GM12865 (cell line): ENCODE measurements around the gene GALNT15.

Source experiments
- DNase-seq: peaks from one replicate; pipeline ENCODE4 v3.0.0; 2010; ENCODE audit warnings: low read depth
- H3K4me3 ChIP-seq: 2 replicates; pipeline ENCODE4 v1.5.1; 2011; ENCODE audit warnings: mild to moderate bottlenecking, low read depth, low read length, control low read depth
- TF ChIP-seq, protein P1 (sequence below): IDR thresholded peaks from 2 replicates; pipeline ENCODE4 v1.5.1; 2011; ENCODE audit warnings: low read length, control low read depth, low read depth, inconsistent platforms; ENCODE audit not compliant: insufficient read depth; ENCODE audit errors: missing control alignments

GALNT15 gene

GRCh38 chr3:16190704-16191103 is 16.2 kb downstream of the GALNT15 start:
- TF ChIP-seq, protein P1, sequence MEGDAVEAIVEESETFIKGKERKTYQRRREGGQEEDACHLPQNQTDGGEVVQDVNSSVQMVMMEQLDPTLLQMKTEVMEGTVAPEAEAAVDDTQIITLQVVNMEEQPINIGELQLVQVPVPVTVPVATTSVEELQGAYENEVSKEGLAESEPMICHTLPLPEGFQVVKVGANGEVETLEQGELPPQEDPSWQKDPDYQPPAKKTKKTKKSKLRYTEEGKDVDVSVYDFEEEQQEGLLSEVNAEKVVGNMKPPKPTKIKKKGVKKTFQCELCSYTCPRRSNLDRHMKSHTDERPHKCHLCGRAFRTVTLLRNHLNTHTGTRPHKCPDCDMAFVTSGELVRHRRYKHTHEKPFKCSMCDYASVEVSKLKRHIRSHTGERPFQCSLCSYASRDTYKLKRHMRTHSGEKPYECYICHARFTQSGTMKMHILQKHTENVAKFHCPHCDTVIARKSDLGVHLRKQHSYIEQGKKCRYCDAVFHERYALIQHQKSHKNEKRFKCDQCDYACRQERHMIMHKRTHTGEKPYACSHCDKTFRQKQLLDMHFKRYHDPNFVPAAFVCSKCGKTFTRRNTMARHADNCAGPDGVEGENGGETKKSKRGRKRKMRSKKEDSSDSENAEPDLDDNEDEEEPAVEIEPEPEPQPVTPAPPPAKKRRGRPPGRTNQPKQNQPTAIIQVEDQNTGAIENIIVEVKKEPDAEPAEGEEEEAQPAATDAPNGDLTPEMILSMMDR, result no peak
- H3K4me3 ChIP-seq, result no peak overlapping the region
- no peak for DNase-seq

DNA sequence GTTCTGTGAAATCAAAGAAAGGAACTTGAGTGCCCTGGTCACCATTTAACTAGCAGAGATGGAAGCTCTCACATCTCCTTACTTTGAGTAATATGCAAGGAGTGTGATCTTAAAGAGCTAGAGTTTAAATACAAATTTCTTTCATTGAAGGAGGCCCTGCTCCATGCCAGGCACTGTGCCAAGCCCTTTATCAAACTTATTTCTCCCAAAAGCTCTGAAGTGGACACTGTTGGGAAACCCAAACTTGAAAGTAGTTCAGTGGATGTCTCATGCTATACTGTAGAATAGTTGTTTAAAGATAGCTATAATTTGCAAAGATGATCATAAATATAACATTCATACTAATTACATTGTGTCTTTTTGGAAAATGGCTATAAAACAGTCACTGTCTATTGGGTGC is 17.1 kb downstream of the GALNT15 start:
- TF ChIP-seq, protein P1, result no peak
- no peak for DNase-seq
- H3K4me3 ChIP-seq, result no peak overlapping the region

DNA sequence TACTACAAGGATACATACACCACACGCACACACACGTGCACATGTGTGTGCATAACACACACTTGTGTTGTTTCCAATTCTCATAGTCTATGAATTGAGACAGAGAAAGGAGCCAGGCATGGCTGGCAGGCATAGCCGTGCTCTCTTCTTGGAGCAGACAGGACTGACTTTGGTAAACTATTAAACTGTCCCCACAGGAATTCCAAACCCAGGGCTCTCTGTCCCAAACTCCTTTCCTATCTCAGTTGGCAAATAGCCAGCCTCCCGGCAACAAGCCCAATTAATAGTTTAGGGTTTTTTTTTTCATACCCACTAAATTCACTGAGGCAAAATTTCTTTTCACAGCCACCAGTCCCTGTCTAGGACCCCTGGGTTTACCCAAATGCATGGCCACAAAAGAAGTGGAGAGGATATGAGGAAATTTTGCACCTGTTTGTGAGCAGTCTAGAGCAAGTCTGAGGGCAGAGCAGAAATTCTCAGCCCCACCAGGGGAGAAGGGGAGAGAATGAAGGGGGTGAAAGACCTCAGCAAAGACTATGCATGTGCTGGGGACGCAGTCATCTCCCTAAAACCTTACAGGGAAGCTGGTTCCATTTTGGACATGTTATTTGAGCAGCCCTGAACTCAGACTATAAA is 17.8 kb downstream of the GALNT15 start:
- H3K4me3 ChIP-seq, result no peak overlapping the region
- TF ChIP-seq, protein P1, result no peak
- DNase-seq, result no peak

GRCh38 chr3:16198427-16198826 is 23.9 kb downstream of the GALNT15 start:
- DNase-seq, result no peak
- no peak overlapping the region for H3K4me3 ChIP-seq
- TF ChIP-seq, protein P1, result no peak

GRCh38 chr3:16199769-16200168 is 25.3 kb downstream of the GALNT15 start:
- TF ChIP-seq, protein P1, result no peak
- H3K4me3 ChIP-seq, result no peak overlapping the region
- no peak for DNase-seq

DNA sequence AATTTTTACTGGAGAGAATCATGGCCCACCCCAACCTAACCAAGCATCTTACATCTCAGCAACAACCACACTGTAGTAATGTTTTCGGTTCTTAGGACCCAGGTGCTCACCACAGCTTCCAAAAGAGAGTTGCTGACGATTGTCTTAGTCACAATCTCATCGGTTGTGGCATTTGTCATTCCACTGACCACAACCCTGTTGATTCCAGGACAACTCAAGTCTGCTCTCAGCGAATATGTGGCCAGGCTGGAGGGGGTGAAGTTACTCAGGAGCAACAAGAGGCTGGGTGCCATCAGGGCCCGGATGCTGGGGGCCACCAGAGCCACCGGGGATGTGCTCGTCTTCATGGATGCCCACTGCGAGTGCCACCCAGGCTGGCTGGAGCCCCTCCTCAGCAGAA is 25.9 kb downstream of the GALNT15 start:
- no peak for DNase-seq
- TF ChIP-seq, protein P1, result no peak
- H3K4me3 ChIP-seq, result no peak overlapping the region

DNA sequence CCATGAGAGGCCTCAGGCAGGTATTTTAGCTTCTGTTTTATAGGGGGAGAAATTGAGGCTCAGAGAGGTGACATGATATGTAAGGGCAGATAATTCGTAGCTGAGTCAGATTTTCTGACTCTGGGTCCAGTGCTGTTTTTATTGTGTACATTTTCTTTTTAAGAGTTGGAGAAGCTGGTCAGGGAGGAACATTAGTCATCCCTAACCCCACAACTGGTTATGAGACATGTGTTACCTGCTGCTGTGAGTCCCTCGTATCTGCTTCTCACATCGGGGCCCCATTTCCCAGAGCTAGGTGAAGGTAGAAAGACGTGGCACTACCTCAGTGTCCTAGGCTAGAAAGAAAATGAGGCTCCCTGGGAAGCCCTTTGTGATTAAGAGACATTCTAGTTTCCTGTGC is 28.6 kb downstream of the GALNT15 start:
- DNase-seq, result no peak
- no peak overlapping the region for H3K4me3 ChIP-seq
- TF ChIP-seq, protein P1, result no peak
